ENCODE results near the gene SCARB1.
"Not testable (repeated sequence)": the region's sequence is repeated elsewhere in the genome, so short reads cannot be mapped to it uniquely, and the experiment has no call there.

The SCARB1 gene

GRCh38 chr12:124883263-124884130, 19.8 kb upstream of the SCARB1 start:
- DNase-seq: no peak

GRCh38 chr12:124881123-124881522, 17.5 kb upstream of the SCARB1 start:
- no peak for DNase-seq

GRCh38 chr12:124880335-124880734, 16.7 kb upstream of the SCARB1 start:
- not testable (repeated sequence) for DNase-seq

- no peak for DNase-seq
These were observed 15.3 kb upstream of the SCARB1 start for GRCh38 chr12:124878795-124879516.

DNA sequence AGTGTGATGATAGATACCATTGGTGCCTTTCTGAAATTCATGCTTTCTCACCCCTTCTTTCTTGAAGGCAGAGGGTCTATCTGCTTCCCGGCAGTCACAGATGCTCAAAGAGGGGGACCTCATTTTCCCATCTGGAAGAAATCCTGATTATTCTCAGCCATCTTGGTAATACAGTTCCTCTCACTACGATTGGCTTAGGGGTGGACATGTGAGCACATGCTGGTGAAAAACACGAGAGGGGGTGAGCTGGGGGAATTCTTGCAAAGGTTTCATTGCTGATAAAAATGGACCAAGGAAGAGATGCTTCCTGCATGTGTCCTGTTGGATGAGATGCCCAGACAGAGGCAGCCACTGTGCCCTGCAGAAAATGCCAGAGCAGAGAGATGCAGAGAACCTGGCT, 13.8 kb upstream of the SCARB1 start:
- DNase-seq: no peak

- DNase-seq: no peak
These were observed 12.5 kb upstream of the SCARB1 start for GRCh38 chr12:124876171-124876570.

GRCh38 chr12:124875803-124876132, 12.1 kb upstream of the SCARB1 start:
- DNase-seq: no peak

GRCh38 chr12:124874988-124875802, 11.5 kb upstream of the SCARB1 start:
- DNase-seq: no peak

GRCh38 chr12:124874188-124874587, 10.5 kb upstream of the SCARB1 start:
- DNase-seq: no peak

DNA sequence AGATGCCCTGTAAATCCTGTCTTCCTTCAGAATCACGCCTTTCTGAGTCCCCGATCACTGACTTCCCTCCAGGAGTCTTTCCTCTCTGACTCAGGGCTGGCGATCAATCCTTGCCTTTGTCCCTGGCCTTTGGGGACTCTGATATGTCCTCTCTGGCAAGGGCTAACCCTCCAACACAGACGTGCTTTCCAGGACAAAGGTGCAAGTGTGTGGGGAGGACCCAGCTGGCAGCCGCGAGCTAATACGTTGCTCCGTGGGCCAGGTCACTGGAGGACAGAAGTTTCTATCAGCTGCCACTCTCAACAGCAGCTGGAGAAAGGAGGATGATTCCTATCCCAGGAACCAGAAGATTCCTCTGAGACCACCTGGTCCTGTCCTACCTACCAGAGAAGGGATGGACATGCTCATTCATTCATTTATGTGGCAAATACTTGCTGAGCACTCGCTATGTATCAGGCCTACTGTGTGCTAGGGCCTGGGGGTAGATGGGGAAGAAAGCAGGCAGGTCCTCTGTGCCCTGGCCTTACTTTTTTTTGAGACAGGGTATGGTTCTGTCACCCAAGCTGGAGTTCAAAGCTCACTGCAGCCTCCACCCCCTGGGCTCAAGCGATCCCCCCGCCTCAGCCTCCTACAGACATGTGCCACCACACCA, 8.5 kb upstream of the SCARB1 start:
- DNase-seq: no peak

GRCh38 chr12:124871297-124871696, 7.6 kb upstream of the SCARB1 start:
- DNase-seq: no peak

DNA sequence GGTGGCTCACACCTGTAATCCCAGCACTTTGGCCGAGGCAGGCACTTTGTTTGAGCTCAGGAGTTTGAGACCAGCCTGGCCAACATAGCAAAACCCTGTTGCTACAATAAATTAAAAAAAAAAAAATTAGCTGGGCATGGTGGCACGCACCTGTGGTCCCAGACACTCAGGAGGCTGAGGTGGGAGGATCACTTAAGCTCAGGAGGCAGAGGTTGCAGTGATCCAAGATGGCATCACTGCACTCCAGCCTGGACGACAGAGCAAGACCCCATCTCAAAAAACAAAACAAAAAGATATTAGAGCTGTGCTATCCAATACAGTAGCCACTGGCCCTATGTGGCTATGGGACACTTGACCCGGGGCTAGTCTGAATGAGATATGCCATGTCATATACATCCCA, 6.9 kb upstream of the SCARB1 start:
- no peak for DNase-seq

DNA sequence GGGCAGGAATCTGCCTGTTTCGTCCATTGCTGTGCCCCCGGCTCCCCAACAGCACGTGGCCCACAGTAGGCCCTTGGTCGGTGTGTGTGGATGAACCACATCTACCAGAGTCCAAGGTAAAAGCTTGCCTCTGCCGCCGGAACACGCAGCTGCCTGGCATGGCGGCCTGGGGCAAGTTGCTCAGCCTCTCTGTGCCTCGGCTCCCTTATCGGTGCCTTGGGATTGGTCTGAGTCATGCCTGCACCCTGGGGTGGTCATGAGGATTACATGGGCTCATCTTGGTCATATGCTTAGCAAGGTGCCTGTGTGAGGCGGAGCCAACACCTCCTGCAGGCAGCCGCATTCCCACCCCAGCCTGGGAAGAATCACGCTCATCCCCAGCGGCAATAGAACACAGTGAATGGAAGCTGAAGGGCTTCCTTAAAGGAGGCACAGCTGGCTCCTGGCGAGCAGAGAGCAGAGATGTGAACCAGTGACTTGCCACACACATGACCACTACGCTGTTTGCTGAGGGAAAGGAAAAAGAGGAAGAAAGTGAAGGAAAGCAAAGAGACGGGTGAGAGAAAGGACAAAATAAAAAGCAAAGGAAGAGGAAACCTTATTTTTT, 5.5 kb upstream of the SCARB1 start:
- DNase-seq: no peak

GRCh38 chr12:124868252-124869058, 4.8 kb upstream of the SCARB1 start:
- DNase-seq: no peak

GRCh38 chr12:124867401-124867930, 3.8 kb upstream of the SCARB1 start:
- DNase-seq: no peak

DNA sequence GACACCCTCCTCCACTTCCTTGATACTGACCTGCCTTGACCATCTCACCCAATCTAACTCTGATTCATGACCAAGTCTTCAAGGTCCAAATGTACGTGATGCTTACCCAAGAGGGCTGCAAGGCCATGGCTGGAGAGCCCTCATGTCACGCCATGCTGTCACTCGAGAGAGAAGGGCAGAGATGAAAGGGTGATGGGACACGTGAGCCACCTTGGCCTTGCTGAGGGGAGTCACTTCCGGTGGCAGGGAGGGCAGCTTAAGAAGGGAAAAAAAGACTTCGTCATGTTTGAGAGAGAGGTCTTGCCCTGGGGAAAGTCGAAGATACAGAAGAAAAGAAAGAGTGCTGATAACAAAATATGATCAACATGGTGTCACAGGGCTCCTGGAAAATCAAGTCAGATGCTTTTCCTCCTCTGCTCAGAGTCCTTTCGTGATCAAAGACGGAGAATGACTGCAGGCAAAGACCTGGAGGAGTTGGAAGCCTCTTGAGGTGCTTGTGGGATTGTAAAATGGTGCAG, 3.3 kb upstream of the SCARB1 start:
- no peak for DNase-seq

- DNase-seq: no peak
These were observed 2.7 kb upstream of the SCARB1 start for GRCh38 chr12:124866195-124866882.

DNA sequence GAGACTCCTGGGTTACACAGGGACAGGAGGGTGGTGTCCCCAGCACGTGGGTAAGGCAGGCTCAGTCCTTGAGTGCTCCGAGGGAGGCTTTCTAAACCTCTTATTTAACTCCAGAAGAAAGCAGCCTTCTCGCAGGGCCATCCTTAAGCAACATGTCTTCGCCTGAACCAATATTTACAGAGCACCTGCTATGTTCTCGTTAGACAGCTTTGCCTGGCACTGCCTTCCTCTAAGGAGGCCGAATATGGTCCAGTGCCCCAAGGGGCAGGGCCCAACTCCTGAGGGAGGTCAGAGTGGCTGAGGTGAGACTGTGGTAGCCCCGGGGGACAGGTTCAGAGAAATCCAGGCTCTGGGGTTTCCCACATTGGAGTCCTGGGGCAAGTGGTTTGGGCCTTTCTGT, 2.1 kb upstream of the SCARB1 start:
- no peak for DNase-seq

- peak in 1 of 4 experiments; percentile 3 for DNase-seq
These were observed 675 bp upstream of the SCARB1 start for GRCh38 chr12:124864326-124864752.

- DNase-seq: no peak
These were observed 772 bp downstream of the SCARB1 start for GRCh38 chr12:124862768-124863415.
